ENCODE measurements around the gene DCUN1D2. TPM values are rescaled to one million over a fixed set of nuclear protein-coding genes. Genes with fewer than 3 reads are reported as not detected.

Gene DCUN1D2
- total and polyA plus RNA-seq, 12 donors = 40.9 to 307 (median 219) TPM

- intact Hi-C loops (cut with DNase I) = loop anchor here in 2 of 10 donors (1.0 to 5.0 kb wide), 2 partner anchors 33 to 37 kb away; no protein-coding TSS in a partner anchor
- DNase-seq = peak; percentile 43 to 50
- TF ChIP-seq CTCF (IDR thresholded peaks at IDR 0.05) = no peak
- ATAC-seq = peak; percentile 79 to 96 (median 90)
- peaks cover 0 to 99% (median 66%) of the 10 kb centered on the region in 9 donors for H3K36me3 ChIP-seq
- H3K27ac ChIP-seq = peak overlapping the region; percentile 11 to 88 (median 62)
- H3K4me3 ChIP-seq = no peak overlapping the region
- WGBS, 2 donors = 52 to 60% methylated on average over 11 of the region's 11 CpGs
- no peaks in the 10 kb centered on the region for H3K9me3 ChIP-seq
- H3K27me3 ChIP-seq = no peaks in the 10 kb centered on the region
- peaks cover 0 to 48% (median 32%) of the 10 kb centered on the region in 9 donors for H3K4me1 ChIP-seq
Observed at GRCh38 chr13:113500530-113501265, 10.2 kb upstream of the DCUN1D2 start.

GRCh38 chr13:113499936-113500335 lies 9.4 kb upstream of the DCUN1D2 start:
- no peak overlapping the region for H3K4me3 ChIP-seq
- H3K27ac ChIP-seq = peak overlapping the region in 5 of 10 donors; percentile 78 to 88 (median 83)
- DNase-seq (no peak), ATAC-seq (peak in 1 of 8 donors; percentile 24)
- peaks cover 0 to 56% (median 39%) of the 10 kb centered on the region in 9 donors for H3K4me1 ChIP-seq
- H3K36me3 ChIP-seq = peaks cover 0 to 99% (median 65%) of the 10 kb centered on the region in 9 donors
- intact Hi-C loops (cut with DNase I) = loop anchor here in 2 of 10 donors (1.0 to 5.0 kb wide), 2 partner anchors 33 to 37 kb away; no protein-coding TSS in a partner anchor
- no peaks in the 10 kb centered on the region for H3K9me3 ChIP-seq
- TF ChIP-seq CTCF (IDR thresholded peaks at IDR 0.05) = no peak
- WGBS, 2 donors = 79 to 85% methylated on average over 4 of the region's 4 CpGs
- no peaks in the 10 kb centered on the region for H3K27me3 ChIP-seq

GRCh38 chr13:113498905-113499304 lies 8.4 kb upstream of the DCUN1D2 start:
- Histone ChIP-seq H3K27me3 (no peaks in the 10 kb centered on the region), H3K9me3 (no peaks in the 10 kb centered on the region), H3K36me3 (peaks cover 0 to 94% (median 58%) of the 10 kb centered on the region in 9 donors), H3K27ac (peak overlapping the region in 1 of 10 donors; percentile 88), H3K4me1 (peaks cover 0 to 66% (median 49%) of the 10 kb centered on the region in 9 donors), H3K4me3 (no peak overlapping the region)
- WGBS, 2 donors = 92 to 94% methylated on average over 6 of the region's 6 CpGs
- ATAC-seq (no peak), DNase-seq (no peak)
- no peak for TF ChIP-seq CTCF (IDR thresholded peaks at IDR 0.05)
- intact Hi-C loops (cut with DNase I) = no loop called here

- H3K27me3 ChIP-seq = no peaks in the 10 kb centered on the region
- H3K4me1 ChIP-seq = peaks cover 0 to 77% (median 54%) of the 10 kb centered on the region in 9 donors
- no peak overlapping the region for H3K4me3 ChIP-seq
- peaks cover 0 to 78% (median 49%) of the 10 kb centered on the region in 9 donors for H3K36me3 ChIP-seq
- no peak overlapping the region for H3K27ac ChIP-seq
- no peak for DNase-seq
- ATAC-seq = no peak
- 88 to 91% methylated on average over 1 of the region's 1 CpG for WGBS, 2 donors
- no peaks in the 10 kb centered on the region for H3K9me3 ChIP-seq
- intact Hi-C loops (cut with DNase I) = no loop called here
- no peak for TF ChIP-seq CTCF (IDR thresholded peaks at IDR 0.05)
Observed at GRCh38 chr13:113497217-113497616, 6.7 kb upstream of the DCUN1D2 start.

Data from heart right ventricle (tissue), 16 donors.